AG09319 (cell line): Measurements from ENCODE around the gene KRT35.

Experiments used
- DNase-seq: peaks from one replicate; pipeline ENCODE4 v3.0.0-alpha.2; 2010; ENCODE audit warnings: low read depth; ENCODE audit errors: extremely low read depth
- TF ChIP-seq, protein P1 (sequence below): IDR thresholded peaks from 2 replicates; pipeline ENCODE4 v1.5.1; 2011; ENCODE audit warnings: low read depth, mild to moderate bottlenecking, inconsistent platforms, low read length, moderate library complexity

KRT35 gene

DNA sequence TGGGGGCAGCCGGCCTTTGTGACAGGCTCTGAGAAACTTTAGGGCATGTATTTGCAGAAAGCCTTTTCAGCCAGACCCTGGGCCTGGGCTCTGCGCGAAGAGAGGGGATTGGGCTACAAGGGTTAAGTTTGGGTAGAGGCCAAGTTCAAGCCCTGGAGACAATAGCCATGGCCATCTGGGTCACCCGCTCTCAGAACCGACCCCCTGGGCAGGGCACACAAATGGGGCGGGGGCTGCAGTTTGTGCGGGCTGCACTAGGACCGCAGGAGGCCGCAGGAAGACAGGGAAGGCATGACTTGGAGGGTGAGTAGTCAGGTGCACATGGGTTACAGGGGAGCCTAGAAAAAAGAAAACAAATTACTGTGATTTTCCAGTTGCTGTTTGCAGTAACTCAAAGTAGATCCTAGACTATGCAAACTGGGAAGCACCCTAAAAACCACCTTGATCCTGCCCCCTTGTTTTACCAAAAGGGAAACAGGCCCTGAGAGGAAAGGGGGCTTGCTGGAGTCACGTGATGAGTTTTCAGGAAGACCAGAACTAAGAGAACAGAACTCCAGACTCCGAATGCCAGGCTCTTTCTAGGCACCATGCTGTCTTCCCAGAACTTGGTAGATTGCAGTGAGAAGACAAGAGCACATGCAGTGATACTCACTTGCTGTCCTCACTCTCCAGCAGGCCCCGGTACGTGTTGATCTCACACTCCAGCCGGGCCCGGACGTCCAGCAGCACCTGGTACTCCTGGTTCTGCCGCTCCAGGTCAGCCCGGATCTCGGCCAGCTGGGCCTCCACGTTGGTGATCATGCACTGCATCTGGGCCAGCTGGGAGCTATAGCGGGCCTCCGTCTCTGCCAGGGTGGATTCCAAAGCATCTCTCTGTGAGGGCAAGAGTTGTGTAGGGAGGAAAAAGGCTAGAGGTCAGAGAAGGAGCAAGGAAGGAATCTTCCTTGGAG is 3.8 kb downstream of the KRT35 start:
- DNase-seq: no peak
- TF ChIP-seq, protein P1, sequence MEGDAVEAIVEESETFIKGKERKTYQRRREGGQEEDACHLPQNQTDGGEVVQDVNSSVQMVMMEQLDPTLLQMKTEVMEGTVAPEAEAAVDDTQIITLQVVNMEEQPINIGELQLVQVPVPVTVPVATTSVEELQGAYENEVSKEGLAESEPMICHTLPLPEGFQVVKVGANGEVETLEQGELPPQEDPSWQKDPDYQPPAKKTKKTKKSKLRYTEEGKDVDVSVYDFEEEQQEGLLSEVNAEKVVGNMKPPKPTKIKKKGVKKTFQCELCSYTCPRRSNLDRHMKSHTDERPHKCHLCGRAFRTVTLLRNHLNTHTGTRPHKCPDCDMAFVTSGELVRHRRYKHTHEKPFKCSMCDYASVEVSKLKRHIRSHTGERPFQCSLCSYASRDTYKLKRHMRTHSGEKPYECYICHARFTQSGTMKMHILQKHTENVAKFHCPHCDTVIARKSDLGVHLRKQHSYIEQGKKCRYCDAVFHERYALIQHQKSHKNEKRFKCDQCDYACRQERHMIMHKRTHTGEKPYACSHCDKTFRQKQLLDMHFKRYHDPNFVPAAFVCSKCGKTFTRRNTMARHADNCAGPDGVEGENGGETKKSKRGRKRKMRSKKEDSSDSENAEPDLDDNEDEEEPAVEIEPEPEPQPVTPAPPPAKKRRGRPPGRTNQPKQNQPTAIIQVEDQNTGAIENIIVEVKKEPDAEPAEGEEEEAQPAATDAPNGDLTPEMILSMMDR: no peak

DNA sequence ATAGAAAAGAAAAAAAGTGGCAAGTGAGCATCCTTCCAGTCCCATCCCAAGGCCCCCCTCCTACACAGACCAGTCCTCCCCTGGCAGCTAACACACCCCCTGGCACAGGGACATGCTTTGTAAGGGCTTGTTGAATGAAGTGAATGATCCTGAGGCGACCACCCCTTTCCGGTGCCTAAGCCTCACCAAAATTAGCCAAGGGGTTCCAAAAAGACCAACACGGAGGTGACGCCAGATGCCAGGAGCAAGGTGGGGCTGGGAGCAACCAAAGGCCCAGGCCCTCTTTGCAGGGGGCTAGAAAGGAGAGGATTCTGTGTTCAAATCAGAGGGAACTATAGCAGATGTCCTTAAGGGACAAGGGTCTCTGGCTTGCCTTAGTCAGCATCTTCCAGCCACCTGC is 5.5 kb downstream of the KRT35 start:
- TF ChIP-seq, protein P1: no peak
- no peak for DNase-seq

DNA sequence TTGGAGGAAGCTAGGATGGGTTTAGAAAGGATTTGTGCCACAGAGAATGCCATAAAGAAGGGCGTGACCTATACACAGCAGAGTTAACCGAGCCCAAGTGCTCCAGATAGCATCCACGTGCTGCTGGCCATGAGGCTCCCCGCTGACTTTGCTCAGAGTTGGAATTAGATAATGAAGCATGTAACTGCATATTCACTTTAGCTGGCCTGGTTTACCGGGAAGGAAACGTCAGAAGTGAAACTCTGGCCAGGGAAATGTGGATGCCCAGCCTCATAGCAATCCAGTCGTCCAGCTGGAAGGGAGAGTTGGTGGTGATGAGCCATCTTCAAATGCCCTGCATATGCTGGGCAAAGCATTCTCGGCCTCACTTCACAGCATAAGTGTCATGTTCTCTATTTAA is 6.1 kb downstream of the KRT35 start:
- TF ChIP-seq, protein P1: no peak
- no peak for DNase-seq

DNA sequence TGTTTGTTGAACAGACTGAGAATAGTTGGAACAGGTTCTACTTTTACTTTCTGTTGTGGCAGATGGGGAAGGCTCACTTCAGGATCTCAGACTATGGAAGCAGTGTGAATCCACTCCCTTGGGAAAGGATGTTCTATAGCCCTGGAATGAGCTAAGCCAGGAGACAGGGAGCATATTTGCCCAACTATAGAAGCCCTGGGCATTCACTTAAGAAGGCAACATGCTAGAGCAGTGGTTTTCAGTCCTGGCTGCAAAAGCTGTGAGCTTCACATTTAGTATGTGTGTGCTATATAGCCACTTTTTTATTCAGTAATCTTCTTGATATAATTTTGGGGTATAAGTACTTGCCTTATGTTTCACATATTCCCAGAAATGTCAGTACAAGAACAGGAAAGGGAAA is 12.6 kb downstream of the KRT35 start:
- TF ChIP-seq, protein P1: no peak
- DNase-seq: no peak

DNA sequence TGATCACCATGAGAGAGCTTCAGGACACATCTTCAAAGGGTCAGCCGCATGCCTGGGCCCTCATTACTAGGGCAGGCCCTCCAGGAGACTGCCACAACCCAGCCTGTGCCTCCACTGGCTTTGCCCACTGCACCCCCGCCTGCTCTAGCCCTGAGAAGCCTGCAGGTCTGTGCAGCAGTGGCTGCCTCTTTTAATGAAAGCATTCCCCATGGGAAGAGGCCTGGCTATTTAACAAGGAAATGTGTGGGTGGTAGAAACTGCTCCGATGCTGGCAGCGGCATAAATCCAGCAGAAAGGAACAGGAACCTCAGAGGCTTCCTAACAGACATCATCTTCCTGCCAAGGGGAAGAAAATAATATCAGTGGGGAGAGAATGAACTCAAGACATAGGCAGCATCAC is 13.4 kb downstream of the KRT35 start:
- TF ChIP-seq, protein P1: no peak
- no peak for DNase-seq

DNA sequence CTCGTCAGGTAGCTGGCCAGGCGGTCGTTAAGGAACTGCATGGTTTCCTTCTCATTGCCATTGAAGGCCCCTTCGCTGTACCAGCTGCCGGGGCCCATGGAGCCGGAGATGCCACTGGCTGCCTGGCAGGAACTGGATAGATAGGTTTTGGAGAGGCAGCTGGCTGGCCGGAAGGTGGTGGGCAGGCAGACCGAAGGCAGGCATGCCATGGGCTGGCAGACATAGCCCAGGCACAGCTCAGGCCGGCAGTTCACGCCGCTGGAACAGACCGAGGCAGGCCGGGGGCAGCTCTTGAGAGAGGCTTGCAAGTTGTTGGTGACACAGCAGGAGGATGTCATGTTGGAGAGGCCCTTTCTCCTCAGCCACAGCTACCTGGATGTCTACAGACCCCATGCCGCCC is 14.0 kb downstream of the KRT35 start, which contains the start of gene KRT32:
Gene KRT32 (minus strand): TSS at position 399 of the 400 bp plus-strand sequence. CDS start 61 bp downstream, at position 338.
- DNase-seq: no peak
- TF ChIP-seq, protein P1: no peak

DNA sequence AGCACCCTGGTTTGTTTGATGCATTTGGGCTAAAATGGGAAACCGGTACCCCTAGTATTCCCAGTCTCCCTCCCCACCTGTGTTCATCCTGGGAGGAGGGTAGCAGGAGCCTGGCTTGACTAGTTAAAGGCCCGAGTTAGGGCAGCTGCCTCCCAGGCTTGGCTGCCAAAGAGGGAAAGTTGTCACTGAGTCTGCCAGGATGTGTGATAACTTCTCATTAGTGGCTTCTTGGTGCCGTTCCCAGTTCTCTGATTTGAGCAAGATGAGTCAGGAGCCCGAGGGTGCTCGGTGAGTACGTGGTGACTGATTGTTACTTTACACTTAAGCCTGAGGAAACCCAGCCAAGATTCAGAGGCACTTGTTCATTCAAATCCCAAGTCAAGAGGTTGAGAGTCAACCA is 16.3 kb downstream of the KRT35 start:
- peak; percentile 73 for DNase-seq
- TF ChIP-seq, protein P1: no peak
